PC-9 (cell line): ENCODE measurements around the gene GCA.

Source experiments
- CTCF ChIP-seq: fragments of 200-600 bp; sonication (generic); conservative IDR thresholded peaks from 2 replicates; pipeline ENCODE4 v1.6.1; 2017; ENCODE audit warnings: mixed run types, antibody characterized with exemption, mild to moderate bottlenecking, moderate library complexity
- EZH2 ChIP-seq: fragments of 200-600 bp; sonication (generic); IDR thresholded peaks from 2 replicates; pipeline ENCODE4 v1.8.0; 2017; ENCODE audit warnings: antibody characterized with exemption, low read depth

GRCh38 chr2:162390801-162391200 lies 46.9 kb downstream of the GCA start:
- no peak for TF ChIP-seq CTCF
- TF ChIP-seq EZH2 = no peak
